ENCODE measurements around the gene CFAP61. TPM values are rescaled to one million over a fixed set of nuclear protein-coding genes. Genes with fewer than 3 reads are reported as not detected.

CFAP61 gene
- total and polyA plus RNA-seq, 11 donors, result 12.1 to 102 (median 41.8) TPM

DNA sequence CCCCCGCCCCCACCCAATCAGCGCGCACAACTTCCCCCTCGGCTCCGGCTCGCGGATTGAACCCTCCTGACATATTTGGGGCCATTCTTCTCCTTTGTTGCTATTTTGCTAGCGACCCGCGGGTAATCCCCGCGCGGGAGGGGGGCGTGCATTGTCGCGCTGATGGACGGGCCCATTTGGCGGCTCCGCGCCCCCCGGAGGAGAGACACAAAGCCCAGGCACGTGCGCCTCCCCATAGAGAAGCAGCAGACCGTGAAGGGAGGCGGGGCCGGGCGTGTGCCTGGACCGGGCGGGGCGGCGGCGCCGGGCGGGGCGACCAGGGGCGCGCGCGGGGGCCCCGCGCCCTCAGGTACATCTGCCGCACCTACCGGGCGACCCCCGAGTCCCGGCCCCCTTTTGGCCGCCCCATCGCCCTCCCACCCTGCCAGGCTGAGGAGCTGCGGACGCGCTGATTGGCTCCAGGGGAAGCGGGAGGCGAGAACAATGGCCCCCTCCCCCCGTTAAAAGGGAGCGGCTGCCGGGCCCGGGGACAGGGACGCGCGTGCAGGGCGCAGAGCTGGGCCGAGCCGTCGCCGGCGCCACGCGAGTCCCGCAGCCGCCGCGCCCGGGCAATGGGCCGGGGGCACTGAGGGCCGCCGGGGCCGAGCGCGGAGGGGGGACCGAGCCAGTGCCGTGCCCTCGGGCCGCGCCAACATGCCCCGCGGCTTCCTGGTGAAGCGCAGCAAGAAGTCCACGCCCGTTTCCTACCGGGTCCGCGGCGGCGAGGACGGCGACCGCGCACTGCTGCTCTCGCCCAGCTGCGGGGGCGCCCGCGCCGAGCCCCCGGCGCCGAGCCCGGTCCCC, 315.5 kb downstream of the CFAP61 start, which contains the start of gene INSM1:
Gene INSM1 (plus strand): TSS at position 530 of the 843 bp plus-strand sequence. CDS start 164 bp downstream, at position 694.
- TF ChIP-seq POLR2A (IDR thresholded peaks at IDR 0.05), result no peak
- TF ChIP-seq, protein P1, sequence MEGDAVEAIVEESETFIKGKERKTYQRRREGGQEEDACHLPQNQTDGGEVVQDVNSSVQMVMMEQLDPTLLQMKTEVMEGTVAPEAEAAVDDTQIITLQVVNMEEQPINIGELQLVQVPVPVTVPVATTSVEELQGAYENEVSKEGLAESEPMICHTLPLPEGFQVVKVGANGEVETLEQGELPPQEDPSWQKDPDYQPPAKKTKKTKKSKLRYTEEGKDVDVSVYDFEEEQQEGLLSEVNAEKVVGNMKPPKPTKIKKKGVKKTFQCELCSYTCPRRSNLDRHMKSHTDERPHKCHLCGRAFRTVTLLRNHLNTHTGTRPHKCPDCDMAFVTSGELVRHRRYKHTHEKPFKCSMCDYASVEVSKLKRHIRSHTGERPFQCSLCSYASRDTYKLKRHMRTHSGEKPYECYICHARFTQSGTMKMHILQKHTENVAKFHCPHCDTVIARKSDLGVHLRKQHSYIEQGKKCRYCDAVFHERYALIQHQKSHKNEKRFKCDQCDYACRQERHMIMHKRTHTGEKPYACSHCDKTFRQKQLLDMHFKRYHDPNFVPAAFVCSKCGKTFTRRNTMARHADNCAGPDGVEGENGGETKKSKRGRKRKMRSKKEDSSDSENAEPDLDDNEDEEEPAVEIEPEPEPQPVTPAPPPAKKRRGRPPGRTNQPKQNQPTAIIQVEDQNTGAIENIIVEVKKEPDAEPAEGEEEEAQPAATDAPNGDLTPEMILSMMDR (IDR thresholded peaks at IDR 0.05), result no peak
- 1 to 2% (median 1%) methylated on average over 18 to 108 of the region's 108 CpGs for WGBS, 4 donors
- H3K4me3 ChIP-seq, result peak within 1 kb of the TSS in 10 of 12 donors; percentile 16 to 46 (median 30)
- no peaks in the 10 kb centered on the region for H3K9me3 ChIP-seq
- no peaks in the 10 kb centered on the region for H3K36me3 ChIP-seq
- peaks cover 0 to 51% (median 10%) of the 10 kb centered on the region in 12 donors for H3K4me1 ChIP-seq
- ATAC-seq (no peak), DNase-seq (no peak)
- H3K27me3 ChIP-seq, result peaks cover 63 to 93% (median 81%) of the 10 kb centered on the region in 9 donors
- intact Hi-C loops (cut with DNase I), result loop anchor here in 5 of 10 donors (10.0 kb wide), 3 partner anchors 77 to 197 kb away; no protein-coding TSS in a partner anchor
- no peak within 1 kb of the TSS for H3K27ac ChIP-seq

DNA sequence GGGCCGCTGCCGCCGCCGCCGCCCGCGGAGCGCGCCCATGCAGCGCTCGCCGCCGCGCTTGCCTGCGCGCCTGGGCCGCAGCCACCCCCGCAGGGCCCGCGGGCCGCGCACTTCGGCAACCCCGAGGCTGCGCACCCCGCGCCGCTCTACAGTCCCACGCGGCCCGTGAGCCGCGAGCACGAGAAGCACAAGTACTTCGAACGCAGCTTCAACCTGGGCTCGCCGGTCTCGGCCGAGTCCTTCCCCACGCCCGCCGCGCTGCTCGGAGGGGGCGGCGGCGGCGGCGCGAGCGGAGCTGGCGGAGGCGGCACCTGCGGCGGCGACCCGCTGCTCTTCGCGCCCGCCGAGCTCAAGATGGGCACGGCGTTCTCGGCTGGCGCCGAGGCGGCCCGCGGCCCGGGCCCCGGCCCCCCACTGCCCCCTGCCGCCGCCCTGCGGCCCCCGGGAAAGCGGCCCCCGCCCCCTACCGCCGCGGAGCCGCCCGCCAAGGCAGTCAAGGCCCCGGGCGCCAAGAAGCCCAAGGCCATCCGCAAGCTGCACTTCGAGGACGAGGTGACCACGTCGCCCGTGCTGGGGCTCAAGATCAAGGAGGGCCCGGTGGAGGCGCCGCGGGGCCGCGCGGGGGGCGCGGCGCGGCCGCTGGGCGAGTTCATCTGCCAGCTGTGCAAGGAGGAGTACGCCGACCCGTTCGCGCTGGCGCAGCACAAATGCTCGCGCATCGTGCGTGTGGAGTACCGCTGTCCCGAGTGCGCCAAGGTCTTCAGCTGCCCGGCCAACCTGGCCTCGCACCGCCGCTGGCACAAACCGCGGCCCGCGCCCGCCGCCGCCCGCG, 316.3 kb downstream of the CFAP61 start:
- intact Hi-C loops (cut with DNase I), result loop anchor here in 5 of 10 donors (10.0 kb wide), 3 partner anchors 76 to 196 kb away; no protein-coding TSS in a partner anchor
- no peak for TF ChIP-seq POLR2A (IDR thresholded peaks at IDR 0.05)
- TF ChIP-seq, protein P1 (IDR thresholded peaks at IDR 0.05), result no peak
- H3K36me3 ChIP-seq, result no peaks in the 10 kb centered on the region
- H3K9me3 ChIP-seq, result no peaks in the 10 kb centered on the region
- no peak overlapping the region for H3K27ac ChIP-seq
- H3K27me3 ChIP-seq, result peaks cover 60 to 94% (median 83%) of the 10 kb centered on the region in 9 donors
- WGBS, 4 donors, result 0 to 1% (median 1%) methylated on average over 8 to 130 of the region's 130 CpGs
- ATAC-seq (no peak), DNase-seq (no peak)
- peaks cover 0 to 47% (median 8%) of the 10 kb centered on the region in 12 donors for H3K4me1 ChIP-seq
- H3K4me3 ChIP-seq, result peak overlapping the region in 11 of 12 donors; percentile 11 to 46 (median 26)

DNA sequence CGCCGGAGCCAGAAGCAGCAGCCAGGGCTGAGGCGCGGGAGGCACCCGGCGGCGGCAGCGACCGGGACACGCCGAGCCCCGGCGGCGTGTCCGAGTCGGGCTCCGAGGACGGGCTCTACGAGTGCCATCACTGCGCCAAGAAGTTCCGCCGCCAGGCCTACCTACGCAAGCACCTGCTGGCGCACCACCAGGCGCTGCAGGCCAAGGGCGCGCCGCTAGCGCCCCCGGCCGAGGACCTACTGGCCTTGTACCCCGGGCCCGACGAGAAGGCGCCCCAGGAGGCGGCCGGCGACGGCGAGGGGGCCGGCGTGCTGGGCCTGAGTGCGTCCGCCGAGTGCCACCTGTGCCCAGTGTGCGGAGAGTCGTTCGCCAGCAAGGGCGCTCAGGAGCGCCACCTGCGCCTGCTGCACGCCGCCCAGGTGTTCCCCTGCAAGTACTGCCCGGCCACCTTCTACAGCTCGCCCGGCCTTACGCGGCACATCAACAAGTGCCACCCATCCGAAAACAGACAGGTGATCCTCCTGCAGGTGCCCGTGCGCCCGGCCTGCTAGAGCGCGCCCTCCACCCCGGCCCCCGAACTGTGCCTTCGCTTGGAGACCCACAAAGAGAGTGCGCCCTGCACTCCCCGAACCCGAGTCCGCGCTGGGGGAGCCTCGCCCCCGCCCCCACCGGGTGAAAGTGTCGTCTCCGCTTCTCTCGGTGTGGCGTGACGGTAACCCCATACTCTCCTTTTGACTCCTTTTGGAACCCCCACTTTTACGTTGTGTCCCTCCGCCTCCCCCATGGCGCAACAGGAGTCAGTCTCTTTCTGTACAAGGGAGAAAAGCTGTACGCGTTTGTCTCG, 317.1 kb downstream of the CFAP61 start:
- Histone ChIP-seq H3K27ac (no peak overlapping the region), H3K9me3 (no peaks in the 10 kb centered on the region), H3K36me3 (no peaks in the 10 kb centered on the region), H3K4me1 (peaks cover 0 to 39% (median 8%) of the 10 kb centered on the region in 12 donors), H3K27me3 (peaks cover 54 to 94% (median 81%) of the 10 kb centered on the region in 9 donors), H3K4me3 (peak overlapping the region in 10 of 12 donors; percentile 17 to 46 (median 24))
- no peak for TF ChIP-seq POLR2A (IDR thresholded peaks at IDR 0.05)
- TF ChIP-seq, protein P1 (IDR thresholded peaks at IDR 0.05), result no peak
- DNase-seq (no peak), ATAC-seq (peak in 1 of 4 donors; percentile 33)
- 2 to 8% (median 2%) methylated on average over 48 to 86 of the region's 86 CpGs for WGBS, 4 donors
- intact Hi-C loops (cut with DNase I), result loop anchor here in 5 of 10 donors (10.0 kb wide), 3 partner anchors 75 to 195 kb away; no protein-coding TSS in a partner anchor

Measured in heart left ventricle (tissue), 16 donors.